HEK293 (cell line): ENCODE data around the gene CHRNA4.
A peak's percentile ranks its signal among the peaks of the same experiment; 100 is the strongest.

Experiments
- CTCF ChIA-PET: fragments of 350-600 bp; formaldehyde crosslinking; extraction: SDS; loops from one replicate; lab custom pipeline; 2021; ENCODE audit warnings: antibody characterized with exemption; lab: Yijun Ruan, JAX
- POLR2A ChIA-PET: fragments of 300-600 bp; formaldehyde crosslinking; extraction: SDS; loops from one replicate; lab custom pipeline; 2020; ENCODE audit warnings: antibody characterized with exemption, inconsistent platforms; lab: Yijun Ruan, JAX
- H3K27ac ChIP-seq: fragments of 200-500 bp; sonication (Bioruptor generic); 2 replicates; pipeline ENCODE4 v1.5.1; 2014; ENCODE audit warnings: low read depth, low read length, control low read depth, inconsistent platforms; ENCODE audit errors: extremely low read depth
- H3K36me3 ChIP-seq, 2 experiments: fragments of 200-500 bp in 1 of 2; sonication (Bioruptor generic) in 1 of 2; 1 replicate in 1 of 2; 2 replicates in 1 of 2; pipeline ENCODE4 v1.5.1; 2014 to 2017; ENCODE audit warnings: inconsistent platforms in 2 of 2, low read length in 2 of 2; ENCODE audit not compliant: control insufficient read depth in 2 of 2, insufficient read depth in 1 of 2
- H3K4me1 ChIP-seq: fragments of 200-500 bp; sonication (Bioruptor generic); 2 replicates; pipeline ENCODE4 v1.5.1; 2014; ENCODE audit warnings: mild to moderate bottlenecking, low read length, inconsistent platforms; ENCODE audit not compliant: control insufficient read depth, insufficient read depth
- H3K4me3 ChIP-seq: 2 replicates; pipeline ENCODE4 v1.5.1; 2011; ENCODE audit warnings: low read depth, mild to moderate bottlenecking, control low read depth, low read length, moderate library complexity
- H3K9me3 ChIP-seq: fragments of 200-500 bp; sonication (Bioruptor generic); 2 replicates; pipeline ENCODE4 v1.5.1; 2014; ENCODE audit warnings: low read depth, low read length, inconsistent platforms; ENCODE audit not compliant: control insufficient read depth, insufficient read depth
- AEBP2 ChIP-seq: fragments of 450-650 bp; formaldehyde crosslinking; IDR thresholded peaks from 2 replicates; pipeline ENCODE4 v1.5.1; 2016; ENCODE audit warnings: missing biosample characterization, missing genetic modification characterization, borderline replicate concordance
- ATF2 ChIP-seq: fragments of 450-650 bp; formaldehyde crosslinking; IDR thresholded peaks from 2 replicates; pipeline ENCODE4 v1.5.1; 2016; ENCODE audit warnings: missing biosample characterization, missing genetic modification characterization, low read depth
- CTCF ChIP-seq: fragments of 450-650 bp; formaldehyde crosslinking; IDR thresholded peaks from 2 replicates; pipeline ENCODE4 v1.5.1; 2016; ENCODE audit warnings: missing biosample characterization, missing genetic modification characterization
- GLIS1 ChIP-seq: fragments of 450-650 bp; formaldehyde crosslinking; IDR thresholded peaks from 2 replicates; pipeline ENCODE4 v1.5.1; 2016; ENCODE audit warnings: missing biosample characterization, missing genetic modification characterization
- GLIS2 ChIP-seq: fragments of 450-650 bp; formaldehyde crosslinking; IDR thresholded peaks from 2 replicates; pipeline ENCODE4 v1.5.1; 2016; ENCODE audit warnings: missing biosample characterization, missing genetic modification characterization
- KLF10 ChIP-seq: fragments of 450-650 bp; IDR thresholded peaks from 2 replicates; pipeline ENCODE4 v1.5.1; 2018; ENCODE audit warnings: missing biosample characterization, mild to moderate bottlenecking, missing genetic modification characterization
- PATZ1 ChIP-seq: fragments of 450-650 bp; formaldehyde crosslinking; IDR thresholded peaks from 2 replicates; pipeline ENCODE4 v1.5.1; 2016; ENCODE audit warnings: missing biosample characterization, missing genetic modification characterization
- RBAK ChIP-seq: fragments of 450-650 bp; formaldehyde crosslinking; IDR thresholded peaks from 2 replicates; pipeline ENCODE4 v1.5.1; 2016; ENCODE audit warnings: missing biosample characterization, missing genetic modification characterization
- ZBTB1 ChIP-seq: fragments of 450-650 bp; formaldehyde crosslinking; IDR thresholded peaks from 2 replicates; pipeline ENCODE4 v1.5.1; 2016; ENCODE audit warnings: missing biosample characterization, missing genetic modification characterization
- ZNF121 ChIP-seq: fragments of 450-650 bp; formaldehyde crosslinking; IDR thresholded peaks from 2 replicates; pipeline ENCODE4 v1.5.1; 2016; ENCODE audit warnings: missing biosample characterization, missing genetic modification characterization
- ZNF138 ChIP-seq: fragments of 450-650 bp; formaldehyde crosslinking; IDR thresholded peaks from 2 replicates; pipeline ENCODE4 v1.5.1; 2016; ENCODE audit warnings: missing biosample characterization, missing genetic modification characterization, borderline replicate concordance
- ZNF175 ChIP-seq: fragments of 450-650 bp; formaldehyde crosslinking; IDR thresholded peaks from 2 replicates; pipeline ENCODE4 v1.5.1; 2016; ENCODE audit warnings: missing biosample characterization, missing genetic modification characterization
- ZNF2 ChIP-seq: fragments of 450-650 bp; formaldehyde crosslinking; IDR thresholded peaks from 2 replicates; pipeline ENCODE4 v1.5.1; 2016; ENCODE audit warnings: missing biosample characterization, missing genetic modification characterization
- ZNF302 ChIP-seq: fragments of 450-650 bp; formaldehyde crosslinking; IDR thresholded peaks from 2 replicates; pipeline ENCODE4 v1.5.1; 2016; ENCODE audit warnings: missing biosample characterization, missing genetic modification characterization, low read depth
- ZNF341 ChIP-seq: fragments of 450-650 bp; formaldehyde crosslinking; IDR thresholded peaks from 2 replicates; pipeline ENCODE4; 2016; ENCODE audit warnings: low read depth, missing biosample characterization, missing genetic modification characterization
- ZNF394 ChIP-seq: fragments of 450-650 bp; formaldehyde crosslinking; IDR thresholded peaks from 2 replicates; pipeline ENCODE4 v1.5.1; 2016; ENCODE audit warnings: missing biosample characterization, missing genetic modification characterization, mild to moderate bottlenecking, moderate library complexity, borderline replicate concordance
- ZNF621 ChIP-seq: fragments of 450-650 bp; formaldehyde crosslinking; IDR thresholded peaks from 2 replicates; pipeline ENCODE4 v1.5.1; 2017; ENCODE audit warnings: missing biosample characterization, missing genetic modification characterization
- ZNF654 ChIP-seq: fragments of 450-650 bp; formaldehyde crosslinking; IDR thresholded peaks from 2 replicates; pipeline ENCODE4 v1.5.1; 2016; ENCODE audit warnings: low read depth, missing biosample characterization, missing genetic modification characterization
- ZNF76 ChIP-seq: fragments of 450-650 bp; formaldehyde crosslinking; IDR thresholded peaks from 2 replicates; pipeline ENCODE4; 2016; ENCODE audit warnings: low read depth, missing biosample characterization, missing genetic modification characterization, borderline replicate concordance
- ZNF837 ChIP-seq: fragments of 450-650 bp; formaldehyde crosslinking; IDR thresholded peaks from 2 replicates; pipeline ENCODE4 v1.5.1; 2016; ENCODE audit warnings: missing biosample characterization, missing genetic modification characterization
- ZNF843 ChIP-seq: fragments of 450-650 bp; formaldehyde crosslinking; IDR thresholded peaks from 2 replicates; pipeline ENCODE4 v1.5.1; 2016; ENCODE audit warnings: missing biosample characterization, missing genetic modification characterization
- ZSCAN16 ChIP-seq: fragments of 450-650 bp; formaldehyde crosslinking; IDR thresholded peaks from 2 replicates; pipeline ENCODE4 v1.5.1; 2016; ENCODE audit warnings: missing biosample characterization, missing genetic modification characterization
- ZSCAN18 ChIP-seq: fragments of 450-650 bp; formaldehyde crosslinking; IDR thresholded peaks from 2 replicates; pipeline ENCODE4 v1.5.1; 2016; ENCODE audit warnings: missing biosample characterization, missing genetic modification characterization

Gene CHRNA4

GRCh38 chr20:63310265-63310991 lies 50.7 kb downstream of the CHRNA4 start (continued):
- TF ChIP-seq ZNF837 (tag by site-specific recombination) (no peak), ZNF121 (tag by site-specific recombination) (no peak), ZNF621 (tag by site-specific recombination) (no peak), AEBP2 (tag by site-specific recombination) (no peak), ZNF76 (tag by site-specific recombination) (no peak), ZNF654 (tag by site-specific recombination) (no peak), RBAK (tag by site-specific recombination) (no peak), KLF10 (tag by site-specific recombination) (no peak), ZSCAN18 (tag by site-specific recombination) (no peak), ZNF175 (tag by site-specific recombination) (no peak), ZNF302 (tag by site-specific recombination) (no peak), GLIS2 (peak; percentile 32; the same call in 1 of the 2 replicates)

- ChIA-PET POLR2A (interaction anchor here (1.0 to 1.2 kb wide), 2 partner anchors 37 to 71 kb away, joined by 3 to 4 read pairs; partner anchors contain the start of gene ARFGAP1), CTCF (interaction anchor here (0.6 to 4.9 kb wide), 19 partner anchors 9 to 751 kb away, joined by 3 to 89 read pairs (median 5); partner anchors contain the start of gene COL20A1)
- Histone ChIP-seq H3K4me1 (no peaks in the 10 kb centered on the region), H3K4me3 (no peak overlapping the region), H3K36me3 (no peaks in the 10 kb centered on the region), H3K27ac (no peak overlapping the region), H3K9me3 (no peaks in the 10 kb centered on the region)
- TF ChIP-seq GLIS1: peak; percentile 25; the same call in 1 of the 2 replicates
- TF ChIP-seq ZNF394 (tag by site-specific recombination): peak; percentile 58; the same call in 1 of the 2 replicates
- peak; percentile 64 for TF ChIP-seq GLIS2
- TF ChIP-seq ZNF341: peak; percentile 59
- no peak for TF ChIP-seq ZNF138
- TF ChIP-seq CTCF: peak; percentile 86
- peak; percentile 67 for TF ChIP-seq PATZ1 (tag by site-specific recombination)
- no peak for TF ChIP-seq ZNF843
- peak; percentile 80; the same call in 1 of the 2 replicates for TF ChIP-seq ZSCAN16 (tag by site-specific recombination)
- TF ChIP-seq ZNF2 (tag by site-specific recombination): 0 out of 2 replicates have a peak, but pooled peaks have one; percentile 56
- TF ChIP-seq ZBTB1: no peak
- no peak for TF ChIP-seq ATF2 (tag by site-specific recombination)
These were observed 51.7 kb downstream of the CHRNA4 start for GRCh38 chr20:63309261-63310071.
